HG03432 (cell line): Measurements from ENCODE around the gene ECEL1.

Source experiments
- ATAC-seq: cut with Tn5 transposase; IDR thresholded peaks from one replicate; pipeline ENCODE4 v1.9.1; 2021; ENCODE audit warnings: mild to moderate bottlenecking, moderate library complexity; ENCODE audit not compliant: unreplicated experiment

Gene ECEL1

GRCh38 chr2:232523682-232524597 lies 36.3 kb upstream of the ECEL1 start:
- ATAC-seq: no peak

- no peak for ATAC-seq
Observed at GRCh38 chr2:232523402-232523681, 35.7 kb upstream of the ECEL1 start.

GRCh38 chr2:232522623-232523401 lies 35.2 kb upstream of the ECEL1 start:
- no peak for ATAC-seq

- ATAC-seq: no peak
Observed at GRCh38 chr2:232521959-232522622, 34.5 kb upstream of the ECEL1 start.

- no peak for ATAC-seq
Observed at GRCh38 chr2:232521098-232521497, 33.5 kb upstream of the ECEL1 start.

GRCh38 chr2:232520489-232520888 lies 32.9 kb upstream of the ECEL1 start:
- no peak for ATAC-seq

GRCh38 chr2:232519581-232520438 lies 32.2 kb upstream of the ECEL1 start, which contains the start of gene PRSS56:
Gene PRSS56, plus strand, starts transcription at chr2:232520388. Its CDS starts 211 bp downstream, at chr2:232520599.
- ATAC-seq: no peak

- no peak for ATAC-seq
Observed at GRCh38 chr2:232518844-232519243, 31.2 kb upstream of the ECEL1 start.

- ATAC-seq: no peak
Observed at GRCh38 chr2:232516551-232516950, 28.9 kb upstream of the ECEL1 start.

GRCh38 chr2:232515639-232516038 lies 28.0 kb upstream of the ECEL1 start:
- ATAC-seq: no peak

GRCh38 chr2:232513353-232513752 lies 25.7 kb upstream of the ECEL1 start:
- no peak for ATAC-seq

- no peak for ATAC-seq
Observed at GRCh38 chr2:232512602-232513001, 25.0 kb upstream of the ECEL1 start.

GRCh38 chr2:232511336-232511890 lies 23.8 kb upstream of the ECEL1 start:
- ATAC-seq: no peak

GRCh38 chr2:232508251-232508650 lies 20.6 kb upstream of the ECEL1 start:
- ATAC-seq: no peak

- no peak for ATAC-seq
Observed at GRCh38 chr2:232506709-232507108, 19.1 kb upstream of the ECEL1 start.

GRCh38 chr2:232505856-232506255 lies 18.2 kb upstream of the ECEL1 start:
- no peak for ATAC-seq

GRCh38 chr2:232504438-232504837 lies 16.8 kb upstream of the ECEL1 start:
- ATAC-seq: no peak

GRCh38 chr2:232503809-232504323 lies 16.2 kb upstream of the ECEL1 start:
- no peak for ATAC-seq

GRCh38 chr2:232502911-232503808 lies 15.5 kb upstream of the ECEL1 start:
- ATAC-seq: no peak
